NCI-H748 (cell line): ENCODE results near the gene CBX8.
"Not testable (repeated sequence)": the region's sequence is repeated elsewhere in the genome, so short reads cannot be mapped to it uniquely, and the experiment has no call there.

Experiments
- DNase-seq: peaks from one replicate; lab custom pipeline; 2025; ENCODE audit not compliant: unreplicated experiment; lab: John Stamatoyannopoulos, UW

Gene CBX8

GRCh38 chr17:79781736-79782575 is 14.9 kb downstream of the CBX8 start:
- no peak for DNase-seq

- DNase-seq, result no peak
These were observed 15.7 kb downstream of the CBX8 start for GRCh38 chr17:79781012-79781650.

GRCh38 chr17:79779661-79780365 is 17.1 kb downstream of the CBX8 start:
- no peak for DNase-seq

- DNase-seq, result no peak
These were observed 17.8 kb downstream of the CBX8 start for GRCh38 chr17:79779084-79779529.

GRCh38 chr17:79778504-79779083 is 18.3 kb downstream of the CBX8 start:
- peak; percentile 51 for DNase-seq

- peak; percentile 78 for DNase-seq
These were observed 18.9 kb downstream of the CBX8 start, which contains the start of gene CBX2 for GRCh38 chr17:79777894-79778503. Gene CBX2, plus strand, starts transcription at chr17:79778148. Its CDS starts 88 bp downstream, at chr17:79778236.

GRCh38 chr17:79777120-79777893 is 19.6 kb downstream of the CBX8 start:
- DNase-seq, result peak; percentile 78

- peak; percentile 50 for DNase-seq
These were observed 20.3 kb downstream of the CBX8 start for GRCh38 chr17:79776376-79777119.

GRCh38 chr17:79775632-79776031 is 21.2 kb downstream of the CBX8 start:
- DNase-seq, result no peak

- no peak for DNase-seq
These were observed 22.3 kb downstream of the CBX8 start for GRCh38 chr17:79774561-79774975.

GRCh38 chr17:79772726-79773125 is 24.2 kb downstream of the CBX8 start:
- not testable (repeated sequence) for DNase-seq

GRCh38 chr17:79771276-79771675 is 25.6 kb downstream of the CBX8 start:
- DNase-seq, result no peak

- DNase-seq, result no peak
These were observed 27.0 kb downstream of the CBX8 start for GRCh38 chr17:79769570-79770506.

GRCh38 chr17:79765708-79766107 is 31.2 kb downstream of the CBX8 start:
- no peak for DNase-seq

GRCh38 chr17:79761894-79762589 is 34.8 kb downstream of the CBX8 start:
- no peak for DNase-seq

GRCh38 chr17:79760197-79760906 is 36.5 kb downstream of the CBX8 start:
- DNase-seq, result no peak

GRCh38 chr17:79758271-79758670 is 38.6 kb downstream of the CBX8 start:
- no peak for DNase-seq
